Skeletal muscle cell (primary cell): Measurements from ENCODE around the gene LRRC2.

Experiments used
- DNase-seq: peaks from one replicate; pipeline ENCODE4 v3.0.0-alpha.2; 2010; ENCODE audit warnings: low read depth
- H3K4me3 ChIP-seq: 2 replicates; pipeline ENCODE4 v1.5.1; 2011; ENCODE audit warnings: low read depth, mild to moderate bottlenecking, control low read depth, low read length, moderate library complexity

The LRRC2 gene

GRCh38 chr3:46489875-46490274 lies 76.2 kb downstream of the LRRC2 start:
- no peak overlapping the region for H3K4me3 ChIP-seq
- no peak for DNase-seq

- H3K4me3 ChIP-seq = no peak overlapping the region
- no peak for DNase-seq
These were observed 76.7 kb downstream of the LRRC2 start for GRCh38 chr3:46489381-46489780.

- DNase-seq = no peak
- no peak overlapping the region for H3K4me3 ChIP-seq
These were observed 77.3 kb downstream of the LRRC2 start for GRCh38 chr3:46488735-46489361.

GRCh38 chr3:46485779-46486175 lies 80.3 kb downstream of the LRRC2 start:
- DNase-seq = no peak
- H3K4me3 ChIP-seq = no peak overlapping the region

GRCh38 chr3:46484911-46485778 lies 81.0 kb downstream of the LRRC2 start:
- no peak for DNase-seq
- H3K4me3 ChIP-seq = no peak overlapping the region

GRCh38 chr3:46484388-46484787 lies 81.7 kb downstream of the LRRC2 start:
- no peak for DNase-seq
- H3K4me3 ChIP-seq = no peak overlapping the region

- no peak for DNase-seq
- H3K4me3 ChIP-seq = no peak overlapping the region
These were observed 82.3 kb downstream of the LRRC2 start for GRCh38 chr3:46483825-46484224.

GRCh38 chr3:46482632-46483350 lies 83.3 kb downstream of the LRRC2 start:
- no peak for DNase-seq
- H3K4me3 ChIP-seq = no peak overlapping the region

GRCh38 chr3:46481636-46482035 lies 84.5 kb downstream of the LRRC2 start:
- DNase-seq = no peak
- H3K4me3 ChIP-seq = no peak overlapping the region

- no peak overlapping the region for H3K4me3 ChIP-seq
- DNase-seq = no peak
These were observed 85.5 kb downstream of the LRRC2 start for GRCh38 chr3:46480491-46481195.

- DNase-seq = no peak
- H3K4me3 ChIP-seq = no peak overlapping the region
These were observed 86.4 kb downstream of the LRRC2 start for GRCh38 chr3:46479696-46480095.

GRCh38 chr3:46479021-46479420 lies 87.1 kb downstream of the LRRC2 start:
- no peak for DNase-seq
- no peak overlapping the region for H3K4me3 ChIP-seq

GRCh38 chr3:46478341-46478740 lies 87.8 kb downstream of the LRRC2 start:
- no peak overlapping the region for H3K4me3 ChIP-seq
- no peak for DNase-seq

- no peak for DNase-seq
- no peak overlapping the region for H3K4me3 ChIP-seq
These were observed 88.3 kb downstream of the LRRC2 start for GRCh38 chr3:46477756-46478155.

GRCh38 chr3:46477145-46477544 lies 89.0 kb downstream of the LRRC2 start:
- no peak overlapping the region for H3K4me3 ChIP-seq
- DNase-seq = no peak

- no peak for DNase-seq
- H3K4me3 ChIP-seq = no peak overlapping the region
These were observed 93.4 kb downstream of the LRRC2 start for GRCh38 chr3:46472736-46473135.

- H3K4me3 ChIP-seq = no peak overlapping the region
- no peak for DNase-seq
These were observed 94.7 kb downstream of the LRRC2 start for GRCh38 chr3:46471371-46471914.

GRCh38 chr3:46470831-46471230 lies 95.3 kb downstream of the LRRC2 start:
- DNase-seq = no peak
- H3K4me3 ChIP-seq = no peak overlapping the region

GRCh38 chr3:46469680-46470357 lies 96.3 kb downstream of the LRRC2 start:
- no peak for DNase-seq
- no peak overlapping the region for H3K4me3 ChIP-seq
